Heart left ventricle (tissue), 16 donors: ENCODE results near the gene TNS1. TPM values are rescaled to one million over a fixed set of nuclear protein-coding genes. Genes with fewer than 3 reads are reported as not detected.

Source experiments
- ATAC-seq, 4 donors: fragments of 200-7000 bp; cut with Tn5 transposase; one replicate each; pipeline ENCODE4 v1.9.1; 2020 to 2022; ENCODE audit warnings: moderate library complexity in 4 of 4, mild to moderate bottlenecking in 3 of 4, moderate number of reproducible peaks in 1 of 4
- DNase-seq, 5 donors: peaks; one replicate each; pipeline ENCODE4 v3.0.0-alpha.2; 2020
- H3K27ac ChIP-seq, 12 donors: fragments of 200-600 bp; sonication (generic) in 4 of 12; one replicate each; pipeline versions ENCODE4 v1.5.0 to v1.8.0; 2016 to 2022; ENCODE audit warnings: mild to moderate bottlenecking in 2 of 12
- H3K27me3 ChIP-seq, 9 donors: fragments of 200-600 bp; sonication (generic) in 2 of 9; one replicate each; pipeline versions ENCODE4 v1.5.1 to v1.8.0; 2016 to 2022; ENCODE audit warnings: mild to moderate bottlenecking in 3 of 9
- H3K36me3 ChIP-seq, 9 donors: fragments of 200-600 bp; sonication (generic) in 2 of 9; one replicate each; pipeline versions ENCODE4 v1.5.0 to v1.8.0; 2018 to 2022; ENCODE audit warnings: mild to moderate bottlenecking in 2 of 9
- H3K4me1 ChIP-seq, 12 donors: fragments of 200-600 bp; sonication (generic) in 4 of 12; one replicate each; pipeline versions ENCODE4 v1.5.0 to v1.8.0; 2016 to 2022; ENCODE audit warnings: mild to moderate bottlenecking in 3 of 12
- H3K4me3 ChIP-seq, 12 donors: fragments of 200-600 bp; sonication (generic) in 4 of 12; one replicate each; pipeline versions ENCODE4 v1.5.0 to v1.8.0; 2017 to 2022; ENCODE audit warnings: mild to moderate bottlenecking in 9 of 12, moderate library complexity in 4 of 12
- H3K9me3 ChIP-seq, 12 donors: fragments of 200-600 bp; sonication (generic) in 4 of 12; one replicate each; pipeline versions ENCODE4 v1.5.0 to v1.8.0; 2016 to 2022; ENCODE audit warnings: mild to moderate bottlenecking in 1 of 12
- CTCF ChIP-seq, 12 donors: fragments of 200-600 bp; sonication (generic) in 4 of 12; IDR thresholded peaks; one replicate each; pipeline versions ENCODE4 v1.5.0 to v1.8.0; 2018 to 2022; ENCODE audit warnings: antibody characterized with exemption in 12 of 12, mild to moderate bottlenecking in 5 of 12
- POLR2A ChIP-seq, 2 donors: fragments of 450-650 bp; IDR thresholded peaks; one replicate each; pipeline ENCODE4 v1.6.1; 2017; ENCODE audit warnings: antibody characterized with exemption in 2 of 2, mild to moderate bottlenecking in 2 of 2, moderate library complexity in 2 of 2
- WGBS, 4 donors: extraction: QIAGEN DNeasy Blood & Tissue Kit in 2 of 4; methylation state at CpG; one replicate each; pipeline versions ENCODE4 v1.1.5 to v1.1.7; 2013 to 2018; 5-methylcytosine and 5-hydroxymethylcytosine counted together
- intact Hi-C, 10 donors: fragments of 100-400 bp; cut with DNase I; formaldehyde crosslinking; loops; one replicate each; pipeline versions ENCODE4 v1.11.1 to v1.14.2; 2022
- polyA plus RNA-seq, 2 donors: library from polyadenylated mRNA; stranded (reverse); fragments of 200-250 nt; gene quantifications; one replicate each; pipeline ENCODE4 v1.2.3, GENCODE V29; 2013
- total RNA-seq, 9 donors: library from RNA; depleted of rRNA in 2 of 9; stranded (reverse); fragments of >200 nt in 2 of 9; fragmentation: NEBNext Ultra II Directional in 3 of 9; extraction: Animal tissue kit (Norgen Biotek cat#: 25700) in 3 of 9; gene quantifications; one replicate each; pipeline versions ENCODE4 v1.1.0 to v1.2.4, GENCODE V29; 2016 to 2023
- donor health status: ischemic (EF 13 %, LVEDD 7.1; RV severe dilation, severe dysfunction).
- donor health status: healthy with polysubstance abuse.
- donor health status: DM: no; HTN: yes; CAD: no.
- donor health status: DM: no; HTN: no; CAD: no.
- donor health status: ischemic (EF 25% LVEDD 6.9; RV normal size, moderate dysfunction).
- donor health status: ischemic (EF 25% LVEDD 5.7; RV mildly dilated, moderate dysfunction).
- donor health status: healthy.
- donor health status: DM: yes; HTN: yes; CAD: no.
- donor health status: ischemic (EF 35%, LVEDD 5.7; RV mildly dilated, moderate dysfunction).
- donor health status: nonischemic (EF 11% LVEDD 7.7; RV severe dilation, severe dysfunction).
- donor health status: DM: yes; HTN: yes; CAD: no.
- donor health status: PGD.
- donor health status: ischemic (EF 29% LVEDD 5.4; RV normal size, mild dysfunction).
- donor health status: nonischemic (EF 23%, LVEDD 6.1; RV moderate dilation, normal function).

Gene TNS1
- total and polyA plus RNA-seq, 11 donors, result 243 to 899 (median 669) TPM

GRCh38 chr2:217893440-217893839 lies 109.4 kb downstream of the TNS1 start:
- peaks cover 16 to 100% (median 98%) of the 10 kb centered on the region in 9 donors for H3K36me3 ChIP-seq
- H3K27ac ChIP-seq, result peak overlapping the region in 11 of 12 donors; percentile 2 to 97 (median 72)
- peaks cover 8 to 77% (median 58%) of the 10 kb centered on the region in 12 donors for H3K4me1 ChIP-seq
- TF ChIP-seq CTCF (IDR thresholded peaks at IDR 0.05) (no peak), POLR2A (IDR thresholded peaks at IDR 0.05) (no peak)
- intact Hi-C loops, result loop anchor here in 1 of 10 donors (5.0 kb wide), 1 partner anchor 94 kb away; no protein-coding TSS in a partner anchor
- 85 to 87% (median 86%) methylated on average over 6 to 8 of the region's 8 CpGs for WGBS, 4 donors
- H3K9me3 ChIP-seq, result no peaks in the 10 kb centered on the region
- no peak for ATAC-seq
- no peak overlapping the region for H3K4me3 ChIP-seq
- no peaks in the 10 kb centered on the region for H3K27me3 ChIP-seq
- DNase-seq, result peak in 1 of 5 donors; percentile 21

- no peak for ATAC-seq
- Histone ChIP-seq H3K27me3 (no peaks in the 10 kb centered on the region), H3K27ac (peak overlapping the region; percentile 19 to 97 (median 72)), H3K4me3 (no peak overlapping the region), H3K4me1 (peaks cover 8 to 77% (median 58%) of the 10 kb centered on the region in 12 donors), H3K36me3 (peaks cover 16 to 100% (median 97%) of the 10 kb centered on the region in 9 donors), H3K9me3 (no peaks in the 10 kb centered on the region)
- 62 to 75% (median 68%) methylated on average over 8 of the region's 8 CpGs for WGBS, 4 donors
- no peak for TF ChIP-seq POLR2A (IDR thresholded peaks at IDR 0.05)
- no peak for TF ChIP-seq CTCF (IDR thresholded peaks at IDR 0.05)
- DNase-seq, result no peak
- intact Hi-C loops, result loop anchor here in 1 of 10 donors (5.0 kb wide), 1 partner anchor 95 kb away; no protein-coding TSS in a partner anchor
These were observed 110.2 kb downstream of the TNS1 start for GRCh38 chr2:217892560-217892959.

- WGBS, 4 donors, result 8 to 36% (median 29%) methylated on average over 4 of the region's 4 CpGs
- intact Hi-C loops, result loop anchor here in 2 of 10 donors (2.0 to 5.0 kb wide), 2 partner anchors 50 to 97 kb away; no protein-coding TSS in a partner anchor
- peak in 3 of 5 donors; percentile 58 to 80 (median 72) for DNase-seq
- no peaks in the 10 kb centered on the region for H3K27me3 ChIP-seq
- peaks cover 8 to 90% (median 64%) of the 10 kb centered on the region in 12 donors for H3K4me1 ChIP-seq
- H3K36me3 ChIP-seq, result peaks cover 16 to 100% (median 91%) of the 10 kb centered on the region in 9 donors
- peak; percentile 50 to 77 (median 67) for ATAC-seq
- H3K4me3 ChIP-seq, result no peak overlapping the region
- H3K9me3 ChIP-seq, result no peaks in the 10 kb centered on the region
- H3K27ac ChIP-seq, result peak overlapping the region in 11 of 12 donors; percentile 31 to 97 (median 73)
- peak in 11 of 12 donors; percentile 21 to 60 (median 40) for TF ChIP-seq CTCF (IDR thresholded peaks at IDR 0.05)
- no peak for TF ChIP-seq POLR2A (IDR thresholded peaks at IDR 0.05)
These were observed 112.3 kb downstream of the TNS1 start for GRCh38 chr2:217890445-217890844.

- intact Hi-C loops, result loop anchor here in 8 of 10 donors (1.0 to 5.0 kb wide), 8 partner anchors 13 to 102 kb away; no protein-coding TSS in a partner anchor
- Histone ChIP-seq H3K4me3 (no peak overlapping the region), H3K27ac (peak overlapping the region in 11 of 12 donors; percentile 30 to 97 (median 73)), H3K4me1 (peaks cover 8 to 92% (median 65%) of the 10 kb centered on the region in 12 donors), H3K27me3 (no peaks in the 10 kb centered on the region), H3K9me3 (no peaks in the 10 kb centered on the region), H3K36me3 (peaks cover 18 to 100% (median 91%) of the 10 kb centered on the region in 9 donors)
- 74 to 80% (median 76%) methylated on average over 5 of the region's 5 CpGs for WGBS, 4 donors
- no peak for TF ChIP-seq CTCF (IDR thresholded peaks at IDR 0.05)
- TF ChIP-seq POLR2A (IDR thresholded peaks at IDR 0.05), result no peak
- DNase-seq, result no peak
- ATAC-seq, result no peak
These were observed 113.1 kb downstream of the TNS1 start for GRCh38 chr2:217889656-217890055.
